K562 (cell line): ENCODE measurements around the gene IGF2BP1. TPM values are rescaled to one million over a fixed set of nuclear protein-coding genes. Genes with fewer than 3 reads are reported as not detected.

Source experiments
- CBX3 ChIP-seq, 2 experiments: IDR thresholded peaks; 1 replicate in 1 of 2; 2 replicates in 1 of 2; pipeline ENCODE4 v1.6.1; 2012; ENCODE audit warnings: inconsistent platforms in 2 of 2, low read length in 2 of 2, borderline replicate concordance in 1 of 2, control low read depth in 1 of 2
- ELF4 ChIP-seq: fragments of 450-650 bp; formaldehyde crosslinking; IDR thresholded peaks from 2 replicates; pipeline ENCODE4 v1.4.0; 2022; ENCODE audit warnings: missing genetic modification characterization
- HDAC1 ChIP-seq, 2 experiments: fragments of 450-650 bp; IDR thresholded peaks; 2 replicates each; pipeline ENCODE4 v1.6.1; 2016 to 2017; ENCODE audit warnings: inconsistent platforms in 1 of 2, mild to moderate bottlenecking in 1 of 2, moderate library complexity in 1 of 2
- KDM4B ChIP-seq, 2 experiments: fragments of 450-650 bp in 1 of 2; sonication (generic) in 1 of 2; IDR thresholded peaks; 2 replicates each; pipeline ENCODE4 v1.6.1; 2016 to 2017; ENCODE audit warnings: borderline replicate concordance in 2 of 2, antibody characterized with exemption in 1 of 2, low read depth in 1 of 2, mild to moderate bottlenecking in 1 of 2
- MEIS2 ChIP-seq: fragments of 450-650 bp; IDR thresholded peaks from 2 replicates; pipeline ENCODE4 v1.6.1; 2014; ENCODE audit warnings: mild to moderate bottlenecking; ENCODE audit not compliant: partially characterized antibody
- NUFIP1 ChIP-seq: fragments of 450-650 bp; IDR thresholded peaks from 2 replicates; pipeline ENCODE4 v1.6.1; 2018; ENCODE audit not compliant: partially characterized antibody
- POLR2H ChIP-seq: IDR thresholded peaks from 2 replicates; pipeline ENCODE4 v1.6.1; 2016; ENCODE audit warnings: missing genetic modification characterization, low read depth, mild to moderate bottlenecking, control low read depth, missing compliant biosample characterization, moderate library complexity
- REST ChIP-seq, 2 experiments: fragments of 450-650 bp; formaldehyde crosslinking in 1 of 2; IDR thresholded peaks; 2 replicates each; pipeline versions ENCODE4 v1.4.0 to v1.6.1; 2014 to 2020; ENCODE audit warnings: mild to moderate bottlenecking in 2 of 2, borderline replicate concordance in 1 of 2, low read depth in 1 of 2
- SMC3 ChIP-seq: conservative IDR thresholded peaks from 2 replicates; pipeline ENCODE4 v1.6.1; 2011; ENCODE audit warnings: low read depth, low read length, improper control_type of control experiment; ENCODE audit not compliant: insufficient read depth
- ZFP91 ChIP-seq: sonication (generic); formaldehyde crosslinking; IDR thresholded peaks from 2 replicates; pipeline ENCODE4 v1.8.0; 2022; ENCODE audit warnings: mild to moderate bottlenecking, missing genetic modification reagents
- ZKSCAN1 ChIP-seq: fragments of 150-350 bp; IDR thresholded peaks from 2 replicates; pipeline ENCODE4 v1.6.1; 2016; ENCODE audit warnings: low read depth, low read length
- ZNF197 ChIP-seq: fragments of 200-800 bp; sonication (Bioruptor generic); IDR thresholded peaks from 2 replicates; pipeline ENCODE4 v1.6.1; 2016; ENCODE audit warnings: low read depth, missing genetic modification characterization, missing compliant biosample characterization
- ZNF280B ChIP-seq: fragments of 250-450 bp; sonication (Bioruptor Pico); IDR thresholded peaks from 2 replicates; pipeline ENCODE4 v1.5.1; 2021; ENCODE audit warnings: mild to moderate bottlenecking
- ZNF431 ChIP-seq: sonication (generic); formaldehyde crosslinking; IDR thresholded peaks from 2 replicates; pipeline ENCODE4 v1.8.0; 2022; ENCODE audit warnings: mild to moderate bottlenecking, missing genetic modification reagents
- ZNF668 ChIP-seq: fragments of 250-450 bp; sonication (Bioruptor Pico); IDR thresholded peaks from 2 replicates; pipeline ENCODE4 v1.8.0; 2022; ENCODE audit warnings: mild to moderate bottlenecking, inconsistent platforms
- ZNF699 ChIP-seq: fragments of 250-450 bp; sonication (Bioruptor Pico); IDR thresholded peaks from 2 replicates; pipeline ENCODE4 v1.8.0; 2021; ENCODE audit warnings: mild to moderate bottlenecking, moderate library complexity; ENCODE audit not compliant: insufficient replicate concordance
- ZNF764 ChIP-seq: fragments of 250-450 bp; sonication (Bioruptor Pico); IDR thresholded peaks from 2 replicates; pipeline ENCODE4 v1.4.0; 2020; ENCODE audit warnings: low read depth, mild to moderate bottlenecking, moderate library complexity
- polyA plus RNA-seq, 8 experiments: library from polyadenylated mRNA; depleted of rRNA in 4 of 8; stranded (reverse) in 5 of 8; unstranded in 3 of 8; fragments of >200 nt; fragmentation: Nextera tagmentation in 2 of 8; fragmentation: Illumina TruSeq in 1 of 8; extraction: Ambion mirVana in 2 of 8; extraction: Trizol in 1 of 8; gene quantifications; 2 replicates each; pipeline versions ENCODE4 v1.2.1 to v1.2.3, GENCODE V29; 2011 to 2014; ENCODE audit warnings: inconsistent platforms in 1 of 8, missing spikeins in 1 of 8
- total RNA-seq, 7 experiments: library from RNA; depleted of rRNA in 6 of 7; stranded (reverse); fragments of >200 nt in 6 of 7; fragmentation: Illumina TruSeq in 2 of 7; extraction: Trizol in 2 of 7; gene quantifications; 2 replicates each; pipeline versions ENCODE4 v1.2.1 to v1.2.3, GENCODE V29; 2011 to 2021; ENCODE audit warnings: low replicate concordance in 1 of 7

The IGF2BP1 gene
- total and polyA plus RNA-seq, 9 of the 15 experiments (the other 6 are each of a cell fraction or from before 2014, with no cell fraction given), result 13.0 to 318 (median 53.6) TPM

- TF ChIP-seq REST (IDR thresholded peaks at IDR 0.05; ENCODE audit: borderline replicate concordance) (no peak), REST (CRISPR knock-in tag; IDR thresholded peaks at IDR 0.05; ENCODE audit: low read depth) (no peak), ZNF764 (CRISPR knock-in tag) (no peak), ZNF431 (CRISPR knock-in tag) (no peak), ZNF699 (no peak), HDAC1 (IDR thresholded peaks at IDR 0.05) (no peak), SMC3 (no peak; the same call in 1 of the 2 replicates), ZNF197 (CRISPR knock-in tag) (no peak), ZNF668 (CRISPR knock-in tag) (no peak), ZKSCAN1 (no peak), NUFIP1 (no peak), CBX3 (IDR thresholded peaks at IDR 0.05; ENCODE audit: borderline replicate concordance in 1 of 2, low read length in 2 of 2) (no peak), ZFP91 (CRISPR knock-in tag) (no peak), POLR2H (tag) (no peak), ZNF280B (CRISPR knock-in tag) (no peak), MEIS2 (no peak), ELF4 (CRISPR knock-in tag) (no peak), KDM4B (IDR thresholded peaks at IDR 0.05; ENCODE audit: borderline replicate concordance in 2 of 2, low read depth in 1 of 2) (no peak)
These were observed 1.7 kb upstream of the IGF2BP1 start (continued) for GRCh38 chr17:48995304-48995973.
